AG04449 (cell line): Measurements from ENCODE around the gene AP4M1.

Experiments
- CTCF ChIA-PET: fragments of 350-600 bp; formaldehyde crosslinking; extraction: SDS; loops from one replicate; lab custom pipeline; 2021; ENCODE audit warnings: antibody characterized with exemption; lab: Yijun Ruan, JAX
- POLR2A ChIA-PET: fragments of 400-600, 350-600 bp; formaldehyde crosslinking; extraction: SDS; loops from one replicate; lab custom pipeline; 2020; ENCODE audit warnings: antibody characterized with exemption, inconsistent platforms; lab: Yijun Ruan, JAX
- DNase-seq: peaks from one replicate; pipeline ENCODE4 v3.0.0-alpha.2; 2010; ENCODE audit warnings: low read depth, low spot score
- H3K4me3 ChIP-seq: 2 replicates; pipeline ENCODE4 v1.5.1; 2011; ENCODE audit warnings: low read depth, mild to moderate bottlenecking, control low read depth, low read length
- TF ChIP-seq, protein P1 (sequence below): IDR thresholded peaks from one replicate; pipeline ENCODE4 v1.5.1; 2011; ENCODE audit warnings: mild to moderate bottlenecking, moderate library complexity, low read length, control low read depth, inconsistent platforms; ENCODE audit not compliant: insufficient read depth; ENCODE audit errors: missing control alignments

AP4M1 gene

DNA sequence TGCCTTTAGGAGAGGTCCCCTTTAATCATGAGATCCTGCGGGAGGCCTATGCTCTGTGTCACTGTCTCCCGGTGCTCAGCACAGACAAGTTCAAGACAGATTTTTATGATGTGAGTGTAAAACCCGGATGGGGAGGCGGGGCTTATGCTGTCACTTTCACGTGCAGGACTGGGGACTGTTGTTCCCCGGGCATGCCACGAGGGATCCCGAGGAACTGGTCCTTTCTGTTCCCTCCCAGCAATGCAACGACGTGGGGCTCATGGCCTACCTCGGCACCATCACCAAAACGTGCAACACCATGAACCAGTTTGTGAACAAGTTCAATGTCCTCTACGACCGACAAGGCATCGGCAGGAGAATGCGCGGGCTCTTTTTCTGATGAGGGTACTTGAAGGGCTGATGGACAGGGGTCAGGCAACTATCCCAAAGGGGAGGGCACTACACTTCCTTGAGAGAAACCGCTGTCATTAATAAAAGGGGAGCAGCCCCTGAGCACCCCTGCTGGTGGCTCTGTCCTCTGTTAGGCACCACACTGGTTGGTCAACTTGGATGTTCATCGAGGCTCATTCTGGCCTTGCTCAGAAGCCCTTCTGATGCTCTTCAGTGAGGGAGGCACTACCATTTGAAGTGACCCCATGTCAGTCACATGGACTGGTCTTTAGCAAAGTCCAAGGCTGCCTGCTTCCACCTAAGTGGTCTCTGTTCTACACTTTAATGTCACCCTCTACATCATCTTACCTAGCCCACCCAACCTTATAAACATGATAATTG, 9.8 kb upstream of the AP4M1 start:
- ChIA-PET POLR2A (interaction anchor here (1.6 kb wide), 1 partner anchor 10 kb away, joined by 6 read pairs; the partner anchor contains the start of genes AP4M1 and MCM7), CTCF (interaction anchor here (0.8 to 1.2 kb wide), 2 partner anchors 9 to 11 kb away, joined by 3 to 6 read pairs; no protein-coding TSS in a partner anchor)
- H3K4me3 ChIP-seq, result no peak overlapping the region
- TF ChIP-seq, protein P1, sequence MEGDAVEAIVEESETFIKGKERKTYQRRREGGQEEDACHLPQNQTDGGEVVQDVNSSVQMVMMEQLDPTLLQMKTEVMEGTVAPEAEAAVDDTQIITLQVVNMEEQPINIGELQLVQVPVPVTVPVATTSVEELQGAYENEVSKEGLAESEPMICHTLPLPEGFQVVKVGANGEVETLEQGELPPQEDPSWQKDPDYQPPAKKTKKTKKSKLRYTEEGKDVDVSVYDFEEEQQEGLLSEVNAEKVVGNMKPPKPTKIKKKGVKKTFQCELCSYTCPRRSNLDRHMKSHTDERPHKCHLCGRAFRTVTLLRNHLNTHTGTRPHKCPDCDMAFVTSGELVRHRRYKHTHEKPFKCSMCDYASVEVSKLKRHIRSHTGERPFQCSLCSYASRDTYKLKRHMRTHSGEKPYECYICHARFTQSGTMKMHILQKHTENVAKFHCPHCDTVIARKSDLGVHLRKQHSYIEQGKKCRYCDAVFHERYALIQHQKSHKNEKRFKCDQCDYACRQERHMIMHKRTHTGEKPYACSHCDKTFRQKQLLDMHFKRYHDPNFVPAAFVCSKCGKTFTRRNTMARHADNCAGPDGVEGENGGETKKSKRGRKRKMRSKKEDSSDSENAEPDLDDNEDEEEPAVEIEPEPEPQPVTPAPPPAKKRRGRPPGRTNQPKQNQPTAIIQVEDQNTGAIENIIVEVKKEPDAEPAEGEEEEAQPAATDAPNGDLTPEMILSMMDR, result no peak
- DNase-seq, result no peak

DNA sequence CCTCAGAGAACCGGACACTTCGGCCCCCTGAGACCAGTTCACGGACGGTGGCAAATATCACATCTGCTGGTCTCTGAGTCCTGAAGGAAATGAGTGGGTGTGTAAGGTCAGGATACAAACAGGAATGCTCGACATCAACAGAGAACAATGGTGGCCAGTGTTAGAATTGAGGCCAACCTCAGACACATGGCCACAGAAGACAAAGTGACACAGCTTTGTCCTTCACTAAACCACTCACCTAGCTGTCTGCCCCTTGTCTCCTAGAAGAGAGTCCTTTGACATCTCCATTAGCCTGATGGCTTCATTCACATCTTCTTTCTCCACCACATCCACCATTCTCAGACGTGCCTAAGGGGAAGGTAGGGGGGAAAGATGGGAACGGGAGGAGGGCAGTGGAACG, 8.4 kb upstream of the AP4M1 start:
- TF ChIP-seq, protein P1, result no peak
- DNase-seq, result no peak
- H3K4me3 ChIP-seq, result no peak overlapping the region
- ChIA-PET POLR2A (interaction anchor here (1.6 kb wide), 1 partner anchor 8 kb away, joined by 6 read pairs; the partner anchor contains the start of genes AP4M1 and MCM7), CTCF (no interaction called here)

DNA sequence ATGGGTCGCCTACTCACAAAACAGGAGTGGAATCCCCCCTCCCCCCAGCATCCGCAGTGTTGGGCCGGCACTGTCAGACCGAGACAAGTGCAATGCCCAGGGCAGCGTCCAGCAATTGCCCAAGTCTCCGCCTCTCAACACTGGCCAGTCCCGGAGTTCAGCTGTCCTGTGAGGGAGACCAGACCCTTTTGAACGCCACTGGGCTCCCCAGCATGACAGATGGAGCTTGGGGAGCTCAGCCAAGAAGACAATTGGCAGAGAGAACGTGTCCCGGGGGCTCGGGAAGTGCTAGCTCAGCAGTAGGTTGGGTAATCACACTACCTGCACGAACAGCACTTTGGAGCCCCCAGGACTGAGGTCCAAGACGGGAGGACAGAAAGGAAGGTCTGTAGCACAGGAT, 7.9 kb upstream of the AP4M1 start:
- no peak overlapping the region for H3K4me3 ChIP-seq
- no peak for DNase-seq
- POLR2A ChIA-PET, result no interaction called here
- CTCF ChIA-PET, result no interaction called here
- TF ChIP-seq, protein P1, result no peak

DNA sequence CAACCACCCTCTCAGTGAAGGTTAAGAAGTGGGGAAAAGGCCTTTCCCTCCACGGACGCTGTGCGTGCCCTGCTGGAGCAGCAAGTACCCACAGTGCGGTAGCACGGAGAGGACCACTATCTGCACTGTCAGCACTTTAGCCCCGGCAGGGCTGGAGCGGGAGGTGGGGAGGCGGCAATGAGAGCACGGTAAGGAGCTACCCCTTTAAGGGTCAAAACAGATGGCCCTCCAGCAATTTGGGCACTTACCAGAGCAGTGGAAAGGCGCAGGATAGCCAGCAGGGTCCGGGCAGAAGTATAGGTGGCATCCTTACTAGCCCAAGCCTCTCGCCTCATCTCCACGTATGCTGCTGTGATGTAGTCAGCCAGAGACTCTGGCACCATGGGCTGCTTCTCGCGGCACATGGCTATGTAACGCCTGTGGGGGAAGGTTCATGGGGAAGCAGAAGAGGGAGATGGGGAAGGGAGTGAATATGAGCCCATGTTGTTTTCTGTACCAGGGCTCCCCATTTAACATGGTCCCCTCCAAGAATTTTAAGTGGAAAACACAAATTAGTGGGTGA, 7.4 kb upstream of the AP4M1 start:
- H3K4me3 ChIP-seq, result no peak overlapping the region
- CTCF ChIA-PET, result no interaction called here
- no peak for DNase-seq
- POLR2A ChIA-PET, result no interaction called here
- TF ChIP-seq, protein P1, result no peak

DNA sequence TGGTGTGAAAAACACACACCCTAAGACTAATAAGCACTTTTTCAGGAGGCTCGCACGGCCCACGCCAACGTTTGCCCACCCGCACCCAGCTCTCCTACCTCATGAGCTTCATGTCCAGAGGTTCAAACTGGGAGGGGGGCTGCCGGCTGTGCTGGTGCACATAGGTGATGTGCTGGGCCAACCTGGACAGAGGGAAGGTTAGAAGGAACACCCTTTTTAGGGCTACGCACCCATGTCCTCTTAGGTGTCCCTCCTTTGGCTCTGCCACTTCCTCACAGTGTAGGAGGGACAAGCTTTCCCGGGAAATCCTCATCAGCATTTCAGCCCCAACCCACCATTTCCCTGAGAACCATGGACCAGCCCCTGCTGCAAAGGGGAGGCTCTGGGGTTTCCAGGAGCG, 6.2 kb upstream of the AP4M1 start:
- ChIA-PET CTCF (interaction anchor here (0.6 to 1.5 kb wide), 3 partner anchors 13 to 101 kb away, joined by 3 read pairs; no protein-coding TSS in a partner anchor), POLR2A (interaction anchor here (0.8 kb wide), 1 partner anchor 31 kb away, joined by 3 read pairs; the partner anchor contains the start of gene MBLAC1)
- TF ChIP-seq, protein P1, result no peak
- DNase-seq, result no peak
- H3K4me3 ChIP-seq, result no peak overlapping the region

DNA sequence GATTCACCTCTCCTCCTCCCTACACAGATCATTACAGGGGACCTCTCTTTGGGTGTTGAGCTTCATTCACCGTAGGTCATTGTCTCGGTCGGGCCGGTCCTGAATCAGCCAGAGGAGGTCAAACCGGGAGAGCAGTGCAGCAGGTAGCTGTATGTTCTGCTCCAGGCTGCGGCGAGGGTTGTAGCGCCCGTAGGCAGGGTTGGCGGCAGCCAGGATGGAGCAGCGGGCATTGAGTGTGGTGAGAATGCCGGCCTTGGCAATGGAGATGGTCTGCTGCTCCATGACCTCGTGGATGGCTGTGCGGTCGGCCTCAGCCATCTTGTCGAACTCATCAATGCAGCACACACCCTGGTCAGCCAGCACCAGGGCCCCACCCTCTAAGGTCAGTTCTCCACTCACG, 5.7 kb upstream of the AP4M1 start:
- no peak for DNase-seq
- POLR2A ChIA-PET, result interaction anchor here (0.8 kb wide), 1 partner anchor 31 kb away, joined by 3 read pairs; the partner anchor contains the start of gene MBLAC1
- H3K4me3 ChIP-seq, result no peak overlapping the region
- CTCF ChIA-PET, result interaction anchor here (0.6 to 1.5 kb wide), 3 partner anchors 13 to 102 kb away, joined by 3 read pairs; no protein-coding TSS in a partner anchor
- TF ChIP-seq, protein P1, result no peak
